SU-DHL-6 (cell line): ENCODE results near the gene IFI16.

Source experiments
- EZH2phosphoT487 ChIP-seq: fragments of 200-600 bp; sonication (generic), shearing (Covaris generic); conservative IDR thresholded peaks from 2 replicates; pipeline ENCODE4 v1.6.1; 2018; ENCODE audit warnings: mild to moderate bottlenecking, antibody characterized with exemption, low read length, moderate library complexity, mixed read lengths
- TF ChIP-seq, protein P1 (sequence below): fragments of 200-600 bp; sonication (generic); IDR thresholded peaks from one replicate; pipeline ENCODE4 v1.5.1; 2017; ENCODE audit warnings: antibody characterized with exemption, mild to moderate bottlenecking, low read length, moderate library complexity; ENCODE audit not compliant: insufficient read depth, poor library complexity, severe bottlenecking

DNA sequence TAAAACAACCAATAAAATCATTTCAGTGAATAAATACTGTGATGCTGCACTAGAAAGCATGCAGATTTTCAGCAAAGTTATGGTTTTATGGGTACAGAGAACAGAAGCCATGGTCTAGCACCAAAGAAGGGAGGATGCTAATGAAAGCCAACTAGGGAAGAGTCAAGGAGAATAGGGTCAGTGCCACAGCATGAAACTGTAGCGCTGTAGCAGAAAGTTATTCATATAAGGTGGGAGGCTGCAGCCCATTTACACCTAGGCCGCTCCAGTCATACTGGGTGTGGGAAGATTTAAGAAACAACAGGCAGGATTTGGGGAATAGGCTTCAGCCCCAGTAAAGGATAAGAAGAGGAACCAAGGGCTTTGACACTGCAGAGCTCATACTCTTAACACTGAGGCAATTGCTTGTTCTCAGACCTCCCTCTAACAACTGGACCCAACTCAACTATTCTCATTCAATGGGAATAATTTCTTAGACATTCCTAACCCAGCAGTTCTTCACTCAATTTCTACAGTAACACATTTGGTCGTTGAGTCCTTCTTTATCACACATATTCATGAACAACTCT is 4.4 kb downstream of the IFI16 start:
- TF ChIP-seq, protein P1, sequence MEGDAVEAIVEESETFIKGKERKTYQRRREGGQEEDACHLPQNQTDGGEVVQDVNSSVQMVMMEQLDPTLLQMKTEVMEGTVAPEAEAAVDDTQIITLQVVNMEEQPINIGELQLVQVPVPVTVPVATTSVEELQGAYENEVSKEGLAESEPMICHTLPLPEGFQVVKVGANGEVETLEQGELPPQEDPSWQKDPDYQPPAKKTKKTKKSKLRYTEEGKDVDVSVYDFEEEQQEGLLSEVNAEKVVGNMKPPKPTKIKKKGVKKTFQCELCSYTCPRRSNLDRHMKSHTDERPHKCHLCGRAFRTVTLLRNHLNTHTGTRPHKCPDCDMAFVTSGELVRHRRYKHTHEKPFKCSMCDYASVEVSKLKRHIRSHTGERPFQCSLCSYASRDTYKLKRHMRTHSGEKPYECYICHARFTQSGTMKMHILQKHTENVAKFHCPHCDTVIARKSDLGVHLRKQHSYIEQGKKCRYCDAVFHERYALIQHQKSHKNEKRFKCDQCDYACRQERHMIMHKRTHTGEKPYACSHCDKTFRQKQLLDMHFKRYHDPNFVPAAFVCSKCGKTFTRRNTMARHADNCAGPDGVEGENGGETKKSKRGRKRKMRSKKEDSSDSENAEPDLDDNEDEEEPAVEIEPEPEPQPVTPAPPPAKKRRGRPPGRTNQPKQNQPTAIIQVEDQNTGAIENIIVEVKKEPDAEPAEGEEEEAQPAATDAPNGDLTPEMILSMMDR, result no peak
- TF ChIP-seq EZH2phosphoT487, result no peak
